Fibroblast of the aortic adventitia (primary cell): Measurements from ENCODE around the gene PSME1. TPM values are rescaled to one million over a fixed set of nuclear protein-coding genes. Genes with fewer than 3 reads are reported as not detected.

Experiments
- DNase-seq: peaks from one replicate; pipeline ENCODE4 v3.0.0-alpha.2; 2010; ENCODE audit warnings: low read depth
- H3K4me3 ChIP-seq: 2 replicates; pipeline ENCODE4 v1.5.1; 2011; ENCODE audit warnings: low read depth, mild to moderate bottlenecking, control low read depth, low read length, moderate library complexity
- total RNA-seq: library from RNA; depleted of rRNA; stranded (reverse); fragments of >200 nt; gene quantifications from 2 replicates; pipeline ENCODE4 v1.2.3, GENCODE V29; 2012; ENCODE audit warnings: low replicate concordance
- TF ChIP-seq, protein P1 (sequence below): IDR thresholded peaks from 2 replicates; pipeline ENCODE4 v1.5.1; 2011; ENCODE audit warnings: mild to moderate bottlenecking, low read length, control low read depth, inconsistent platforms; ENCODE audit not compliant: insufficient read depth

PSME1 gene
- total RNA-seq, 1 donor: 84.8 TPM

DNA sequence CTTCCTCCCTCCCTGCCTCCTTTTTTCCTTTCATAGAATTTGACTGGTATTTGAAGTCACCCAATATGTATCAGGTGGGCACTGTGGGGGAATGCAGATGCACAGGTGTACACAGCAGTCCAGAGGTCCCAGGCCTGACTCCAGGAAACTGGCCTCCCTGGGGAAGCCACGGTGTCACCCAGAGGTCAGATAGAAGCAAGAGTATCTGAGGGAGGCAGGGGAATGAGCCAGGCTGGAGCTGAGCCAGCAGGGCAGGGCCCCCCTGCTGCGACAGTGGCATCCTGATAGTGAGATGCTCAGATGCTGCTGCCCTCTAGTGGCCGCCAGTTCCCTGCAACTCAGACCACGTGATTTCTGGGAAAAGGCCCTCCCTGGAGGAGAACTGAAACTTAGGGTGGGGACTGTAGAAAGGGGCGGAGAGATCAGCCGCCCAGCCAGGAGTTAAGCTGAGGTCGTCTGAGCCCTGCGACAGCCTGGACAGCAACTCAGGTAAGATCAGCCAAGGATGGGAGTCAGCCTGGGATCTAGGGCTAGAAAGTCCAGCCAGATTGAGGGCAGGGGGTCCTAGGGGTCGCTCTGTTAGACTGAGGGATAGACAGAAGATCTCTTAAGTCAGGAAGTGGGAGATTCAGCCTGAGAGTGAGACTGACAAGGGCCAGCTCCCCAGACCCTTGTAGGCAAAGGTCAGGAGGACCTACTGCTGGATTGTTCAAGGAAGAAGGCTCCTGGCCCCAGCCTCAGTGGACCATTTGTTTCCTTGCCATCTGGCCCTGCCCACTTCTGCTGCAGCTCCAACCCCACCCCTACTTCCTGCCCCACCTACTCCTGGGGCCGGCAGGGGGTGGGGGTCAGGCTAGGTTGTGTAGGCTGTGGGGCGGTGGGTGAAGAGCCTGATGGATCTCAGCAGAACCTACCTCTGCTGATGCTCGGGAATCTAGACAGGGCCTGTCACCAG lies 25.1 kb downstream of the PSME1 start, which contains the start of gene IRF9:
Gene IRF9 (plus strand): TSS at position 416 of the 955 bp plus-strand sequence. CDS start 880 bp downstream, outside the sequence.
- peak; percentile 96 for DNase-seq
- H3K4me3 ChIP-seq: peak within 1 kb of the TSS; percentile 70
- TF ChIP-seq, protein P1, sequence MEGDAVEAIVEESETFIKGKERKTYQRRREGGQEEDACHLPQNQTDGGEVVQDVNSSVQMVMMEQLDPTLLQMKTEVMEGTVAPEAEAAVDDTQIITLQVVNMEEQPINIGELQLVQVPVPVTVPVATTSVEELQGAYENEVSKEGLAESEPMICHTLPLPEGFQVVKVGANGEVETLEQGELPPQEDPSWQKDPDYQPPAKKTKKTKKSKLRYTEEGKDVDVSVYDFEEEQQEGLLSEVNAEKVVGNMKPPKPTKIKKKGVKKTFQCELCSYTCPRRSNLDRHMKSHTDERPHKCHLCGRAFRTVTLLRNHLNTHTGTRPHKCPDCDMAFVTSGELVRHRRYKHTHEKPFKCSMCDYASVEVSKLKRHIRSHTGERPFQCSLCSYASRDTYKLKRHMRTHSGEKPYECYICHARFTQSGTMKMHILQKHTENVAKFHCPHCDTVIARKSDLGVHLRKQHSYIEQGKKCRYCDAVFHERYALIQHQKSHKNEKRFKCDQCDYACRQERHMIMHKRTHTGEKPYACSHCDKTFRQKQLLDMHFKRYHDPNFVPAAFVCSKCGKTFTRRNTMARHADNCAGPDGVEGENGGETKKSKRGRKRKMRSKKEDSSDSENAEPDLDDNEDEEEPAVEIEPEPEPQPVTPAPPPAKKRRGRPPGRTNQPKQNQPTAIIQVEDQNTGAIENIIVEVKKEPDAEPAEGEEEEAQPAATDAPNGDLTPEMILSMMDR: peak; percentile 88

DNA sequence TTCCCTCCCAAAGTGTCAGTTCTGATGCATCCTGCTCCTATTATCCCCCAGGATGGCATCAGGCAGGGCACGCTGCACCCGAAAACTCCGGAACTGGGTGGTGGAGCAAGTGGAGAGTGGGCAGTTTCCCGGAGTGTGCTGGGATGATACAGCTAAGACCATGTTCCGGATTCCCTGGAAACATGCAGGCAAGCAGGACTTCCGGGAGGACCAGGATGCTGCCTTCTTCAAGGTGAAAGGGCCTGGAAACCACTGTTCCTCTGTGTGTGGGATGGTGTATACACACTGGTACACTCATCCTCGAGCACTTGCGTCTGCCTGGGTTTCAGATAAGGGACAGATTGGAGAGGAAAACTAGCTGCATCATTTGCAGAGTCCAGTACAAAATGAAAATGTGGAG lies 26.1 kb downstream of the PSME1 start:
- TF ChIP-seq, protein P1: no peak
- peak; percentile 44 for DNase-seq
- peak overlapping the region; percentile 70 for H3K4me3 ChIP-seq

DNA sequence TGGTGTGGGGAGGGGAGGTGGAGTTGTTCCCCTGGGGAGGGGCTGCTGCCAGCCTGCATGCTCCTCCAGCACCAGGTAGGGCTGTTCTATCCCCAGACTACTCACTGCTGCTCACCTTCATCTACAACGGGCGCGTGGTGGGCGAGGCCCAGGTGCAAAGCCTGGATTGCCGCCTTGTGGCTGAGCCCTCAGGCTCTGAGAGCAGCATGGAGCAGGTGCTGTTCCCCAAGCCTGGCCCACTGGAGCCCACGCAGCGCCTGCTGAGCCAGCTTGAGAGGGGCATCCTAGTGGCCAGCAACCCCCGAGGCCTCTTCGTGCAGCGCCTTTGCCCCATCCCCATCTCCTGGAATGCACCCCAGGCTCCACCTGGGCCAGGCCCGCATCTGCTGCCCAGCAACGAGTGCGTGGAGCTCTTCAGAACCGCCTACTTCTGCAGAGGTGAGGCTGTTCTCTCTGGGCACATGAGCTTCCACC lies 28.6 kb downstream of the PSME1 start:
- H3K4me3 ChIP-seq: no peak overlapping the region
- DNase-seq: no peak
- TF ChIP-seq, protein P1: no peak

DNA sequence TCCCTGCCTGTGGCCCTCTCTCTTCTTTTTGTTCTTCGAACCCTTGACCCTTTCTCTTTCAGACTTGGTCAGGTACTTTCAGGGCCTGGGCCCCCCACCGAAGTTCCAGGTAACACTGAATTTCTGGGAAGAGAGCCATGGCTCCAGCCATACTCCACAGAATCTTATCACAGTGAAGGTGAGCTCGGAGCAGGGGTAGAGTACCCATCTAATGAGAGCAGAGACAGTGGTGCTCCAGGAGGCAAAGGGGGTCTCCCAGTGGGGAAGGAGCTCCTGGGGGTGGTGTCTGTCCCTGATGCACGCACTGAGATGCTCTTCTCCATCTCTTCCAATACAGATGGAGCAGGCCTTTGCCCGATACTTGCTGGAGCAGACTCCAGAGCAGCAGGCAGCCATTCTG lies 29.8 kb downstream of the PSME1 start:
- DNase-seq: no peak
- H3K4me3 ChIP-seq: no peak overlapping the region
- TF ChIP-seq, protein P1: no peak

DNA sequence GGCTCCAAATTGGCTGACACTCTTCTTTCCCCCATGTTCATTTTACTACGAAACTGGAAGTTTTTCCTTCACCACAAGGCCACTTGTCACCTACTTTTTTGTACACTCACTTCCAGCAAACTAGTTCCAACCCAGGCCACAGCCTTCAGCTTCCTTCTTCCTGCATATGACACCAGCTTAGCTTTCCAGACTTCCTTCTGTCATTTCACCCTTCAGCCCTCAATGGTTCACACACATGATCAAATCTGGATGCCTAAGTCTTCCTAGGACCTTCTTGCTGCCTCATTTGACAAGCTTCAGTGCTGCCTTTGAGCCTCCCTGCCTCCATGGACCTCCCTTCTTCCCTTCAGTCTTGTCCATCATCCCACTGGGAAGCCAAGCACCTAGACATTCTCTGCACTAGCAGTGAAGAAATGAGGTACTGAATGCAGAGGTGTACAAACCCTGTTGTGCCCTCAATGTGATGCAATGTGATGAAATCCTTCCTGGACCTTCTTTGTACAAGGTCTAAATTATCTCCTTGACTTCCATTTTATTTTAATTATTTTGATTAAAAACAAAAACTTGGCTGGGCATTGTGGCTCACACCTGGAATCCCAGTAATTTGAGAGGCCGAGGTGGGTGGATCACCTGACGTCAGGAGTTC lies 31.6 kb downstream of the PSME1 start:
- TF ChIP-seq, protein P1: no peak
- no peak overlapping the region for H3K4me3 ChIP-seq
- DNase-seq: peak; percentile 16

DNA sequence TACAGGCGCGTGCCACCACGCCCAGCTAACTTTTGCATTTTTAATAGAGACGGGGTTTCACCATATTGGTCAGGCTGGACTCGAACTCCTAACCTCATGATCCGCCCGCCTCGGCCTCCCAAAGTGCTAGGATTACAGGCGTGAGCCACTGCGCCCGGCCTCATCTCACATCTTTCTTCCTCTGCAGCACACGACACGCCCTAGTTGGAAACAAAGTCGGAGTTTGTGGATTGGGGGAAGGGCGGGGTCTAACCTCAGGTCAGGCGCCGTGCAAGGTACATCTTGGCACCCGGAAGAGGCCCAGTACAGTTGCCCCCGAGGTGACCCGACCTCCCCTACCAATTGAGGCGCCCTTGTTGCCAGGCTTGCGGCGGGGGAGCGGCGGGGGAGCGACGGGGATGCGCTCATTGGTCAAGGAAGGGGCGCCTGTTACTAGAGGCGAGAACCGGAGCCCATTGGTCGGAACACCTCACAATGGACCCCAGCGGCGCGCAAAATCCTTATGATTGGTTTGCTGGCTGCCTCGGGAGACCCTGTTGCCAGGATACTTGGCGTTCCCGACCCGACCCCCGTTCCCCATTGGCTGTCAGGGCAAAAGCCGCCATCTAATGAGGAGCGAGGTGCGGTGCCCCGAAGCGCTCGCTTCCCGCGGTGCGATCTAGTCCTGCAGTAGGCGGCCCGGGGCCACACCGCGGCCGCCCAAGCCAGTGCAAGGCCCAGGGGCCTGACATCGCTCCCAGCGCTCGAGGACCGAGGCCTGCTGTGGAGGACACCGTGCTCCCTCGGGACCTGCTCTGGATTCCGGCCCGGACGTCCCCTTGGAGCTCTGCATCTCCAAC lies 35.6 kb downstream of the PSME1 start, which contains the start of gene REC8:
Gene REC8 (plus strand): TSS at position 659 of the 839 bp plus-strand sequence. CDS start 473 bp downstream, outside the sequence.
- TF ChIP-seq, protein P1: no peak
- no peak within 1 kb of the TSS for H3K4me3 ChIP-seq
- DNase-seq: no peak
